ENCODE data around the gene NTRK3. TPM values are rescaled to one million over a fixed set of nuclear protein-coding genes. Genes with fewer than 3 reads are reported as not detected.

The NTRK3 gene
- total and polyA plus RNA-seq, 5 donors = 2.6 to 5.5 (median 3.6) TPM

GRCh38 chr15:88091444-88092016, 165.0 kb downstream of the NTRK3 start:
- H3K9me3 ChIP-seq (ENCODE audit: control insufficient read depth, low read length) = no peaks in the 10 kb centered on the region
- no peaks in the 10 kb centered on the region for H3K27me3 ChIP-seq (ENCODE audit: control insufficient read depth, insufficient read depth)
- H3K4me1 ChIP-seq (ENCODE audit: control insufficient read depth, insufficient read depth, low read length) = peaks cover 3% of the 10 kb centered on the region
- no peak for ATAC-seq
- no peak overlapping the region for H3K4me3 ChIP-seq (ENCODE audit: low read length)
- DNase-seq = no peak
- H3K27ac ChIP-seq (ENCODE audit: low read length) = no peak overlapping the region
- 84% methylated on average over 3 of the region's 3 CpGs for WGBS
- intact Hi-C loops (cut with DNase I) = no loop called here

GRCh38 chr15:88090481-88091011, 166.0 kb downstream of the NTRK3 start:
- no peak overlapping the region for H3K27ac ChIP-seq (ENCODE audit: low read length)
- H3K27me3 ChIP-seq (ENCODE audit: control insufficient read depth, insufficient read depth) = no peaks in the 10 kb centered on the region
- H3K4me3 ChIP-seq (ENCODE audit: low read length) = no peak overlapping the region
- intact Hi-C loops (cut with DNase I) = no loop called here
- ATAC-seq (peak; percentile 72 to 82), DNase-seq (peak; percentile 35 to 77 (median 77))
- peaks cover 3% of the 10 kb centered on the region for H3K4me1 ChIP-seq (ENCODE audit: control insufficient read depth, insufficient read depth, low read length)
- WGBS = 30% methylated on average over 6 of the region's 6 CpGs
- no peaks in the 10 kb centered on the region for H3K9me3 ChIP-seq (ENCODE audit: control insufficient read depth, low read length)

GRCh38 chr15:88089731-88090130, 166.8 kb downstream of the NTRK3 start:
- intact Hi-C loops (cut with DNase I) = no loop called here
- no peak overlapping the region for H3K27ac ChIP-seq (ENCODE audit: low read length)
- H3K4me3 ChIP-seq (ENCODE audit: low read length) = no peak overlapping the region
- WGBS = 57% methylated on average over 4 of the region's 4 CpGs
- peak in 1 of 2 donors; percentile 16 for ATAC-seq
- no peaks in the 10 kb centered on the region for H3K9me3 ChIP-seq (ENCODE audit: control insufficient read depth, low read length)
- peaks cover 3% of the 10 kb centered on the region for H3K4me1 ChIP-seq (ENCODE audit: control insufficient read depth, insufficient read depth, low read length)
- no peaks in the 10 kb centered on the region for H3K27me3 ChIP-seq (ENCODE audit: control insufficient read depth, insufficient read depth)
- peak in 1 of 3 donors; percentile 43 for DNase-seq

- H3K27ac ChIP-seq (ENCODE audit: low read length) = no peak overlapping the region
- H3K27me3 ChIP-seq (ENCODE audit: control insufficient read depth, insufficient read depth) = no peaks in the 10 kb centered on the region
- no peaks in the 10 kb centered on the region for H3K9me3 ChIP-seq (ENCODE audit: control insufficient read depth, low read length)
- ATAC-seq (no peak), DNase-seq (no peak)
- H3K4me1 ChIP-seq (ENCODE audit: control insufficient read depth, insufficient read depth, low read length) = peaks cover 3% of the 10 kb centered on the region
- no peak overlapping the region for H3K4me3 ChIP-seq (ENCODE audit: low read length)
- intact Hi-C loops (cut with DNase I) = no loop called here
- 42% methylated on average over 6 of the region's 6 CpGs for WGBS
Measured at GRCh38 chr15:88089024-88089620, 167.4 kb downstream of the NTRK3 start.

- Histone ChIP-seq H3K4me3 (ENCODE audit: low read length) (no peak overlapping the region), H3K4me1 (ENCODE audit: control insufficient read depth, insufficient read depth, low read length) (no peaks in the 10 kb centered on the region), H3K9me3 (ENCODE audit: control insufficient read depth, low read length) (no peaks in the 10 kb centered on the region), H3K27ac (ENCODE audit: low read length) (no peak overlapping the region), H3K27me3 (ENCODE audit: control insufficient read depth, insufficient read depth) (no peaks in the 10 kb centered on the region)
- intact Hi-C loops (cut with DNase I) = no loop called here
- ATAC-seq = peak; percentile 26 to 58
- peak in 1 of 3 donors; percentile 45 for DNase-seq
- WGBS = 35% methylated on average over 9 of the region's 9 CpGs
Measured at GRCh38 chr15:88083811-88084760, 172.5 kb downstream of the NTRK3 start.

- Histone ChIP-seq H3K4me1 (ENCODE audit: control insufficient read depth, insufficient read depth, low read length) (no peaks in the 10 kb centered on the region), H3K27ac (ENCODE audit: low read length) (no peak overlapping the region), H3K4me3 (ENCODE audit: low read length) (no peak overlapping the region), H3K27me3 (ENCODE audit: control insufficient read depth, insufficient read depth) (no peaks in the 10 kb centered on the region), H3K9me3 (ENCODE audit: control insufficient read depth, low read length) (no peaks in the 10 kb centered on the region)
- intact Hi-C loops (cut with DNase I) = no loop called here
- DNase-seq (no peak), ATAC-seq (no peak)
- WGBS = 73% methylated on average over 3 of the region's 3 CpGs
Measured at GRCh38 chr15:88080616-88081015, 175.9 kb downstream of the NTRK3 start.

- no peaks in the 10 kb centered on the region for H3K4me1 ChIP-seq (ENCODE audit: control insufficient read depth, insufficient read depth, low read length)
- H3K9me3 ChIP-seq (ENCODE audit: control insufficient read depth, low read length) = no peaks in the 10 kb centered on the region
- ATAC-seq (no peak), DNase-seq (no peak)
- no peaks in the 10 kb centered on the region for H3K27me3 ChIP-seq (ENCODE audit: control insufficient read depth, insufficient read depth)
- H3K4me3 ChIP-seq (ENCODE audit: low read length) = no peak overlapping the region
- no peak overlapping the region for H3K27ac ChIP-seq (ENCODE audit: low read length)
- 57% methylated on average over 12 of the region's 12 CpGs for WGBS
- intact Hi-C loops (cut with DNase I) = no loop called here
Measured at GRCh38 chr15:88077296-88078020, 179.1 kb downstream of the NTRK3 start.

- WGBS = 83% methylated on average over 1 of the region's 1 CpG
- no peak overlapping the region for H3K27ac ChIP-seq (ENCODE audit: low read length)
- ATAC-seq = no peak
- H3K4me1 ChIP-seq (ENCODE audit: control insufficient read depth, insufficient read depth, low read length) = no peaks in the 10 kb centered on the region
- H3K27me3 ChIP-seq (ENCODE audit: control insufficient read depth, insufficient read depth) = no peaks in the 10 kb centered on the region
- no peak overlapping the region for H3K4me3 ChIP-seq (ENCODE audit: low read length)
- no peaks in the 10 kb centered on the region for H3K9me3 ChIP-seq (ENCODE audit: control insufficient read depth, low read length)
- intact Hi-C loops (cut with DNase I) = no loop called here
- no peak for DNase-seq
Measured at GRCh38 chr15:88076328-88076727, 180.2 kb downstream of the NTRK3 start.

- no peaks in the 10 kb centered on the region for H3K27me3 ChIP-seq (ENCODE audit: control insufficient read depth, insufficient read depth)
- H3K4me1 ChIP-seq (ENCODE audit: control insufficient read depth, insufficient read depth, low read length) = no peaks in the 10 kb centered on the region
- intact Hi-C loops (cut with DNase I) = no loop called here
- H3K9me3 ChIP-seq (ENCODE audit: control insufficient read depth, low read length) = no peaks in the 10 kb centered on the region
- no peak overlapping the region for H3K27ac ChIP-seq (ENCODE audit: low read length)
- ATAC-seq (no peak), DNase-seq (no peak)
- 73% methylated on average over 6 of the region's 6 CpGs for WGBS
- no peak overlapping the region for H3K4me3 ChIP-seq (ENCODE audit: low read length)
Measured at GRCh38 chr15:88075102-88075501, 181.4 kb downstream of the NTRK3 start.

GRCh38 chr15:88074386-88074785, 182.2 kb downstream of the NTRK3 start:
- WGBS = 80% methylated on average over 5 of the region's 5 CpGs
- Histone ChIP-seq H3K27ac (ENCODE audit: low read length) (no peak overlapping the region), H3K4me1 (ENCODE audit: control insufficient read depth, insufficient read depth, low read length) (no peaks in the 10 kb centered on the region), H3K4me3 (ENCODE audit: low read length) (no peak overlapping the region), H3K27me3 (ENCODE audit: control insufficient read depth, insufficient read depth) (no peaks in the 10 kb centered on the region), H3K9me3 (ENCODE audit: control insufficient read depth, low read length) (no peaks in the 10 kb centered on the region)
- ATAC-seq (peak in 1 of 2 donors; percentile 81), DNase-seq (no peak)
- intact Hi-C loops (cut with DNase I) = no loop called here

All from right cardiac atrium (tissue), 5 donors.